Mesangial cell (primary cell): ENCODE data around the gene ZNF892. TPM values are rescaled to one million over a fixed set of nuclear protein-coding genes. Genes with fewer than 3 reads are reported as not detected.

ENCODE experiments used
- total RNA-seq: library from RNA; depleted of rRNA; stranded (reverse); fragments of >200 nt; gene quantifications from 2 replicates; pipeline ENCODE4 v1.2.3, GENCODE V29; 2015

ZNF892 gene
- total RNA-seq: 3.7 and 7.0 TPM in 2 replicates

GRCh38 chr2:95207111-95207961, at the start of gene ZNF892:
ZNF892 (plus strand) TSS chr2:95207521; CDS start chr2:95207816, 295 bp downstream.

DNA sequence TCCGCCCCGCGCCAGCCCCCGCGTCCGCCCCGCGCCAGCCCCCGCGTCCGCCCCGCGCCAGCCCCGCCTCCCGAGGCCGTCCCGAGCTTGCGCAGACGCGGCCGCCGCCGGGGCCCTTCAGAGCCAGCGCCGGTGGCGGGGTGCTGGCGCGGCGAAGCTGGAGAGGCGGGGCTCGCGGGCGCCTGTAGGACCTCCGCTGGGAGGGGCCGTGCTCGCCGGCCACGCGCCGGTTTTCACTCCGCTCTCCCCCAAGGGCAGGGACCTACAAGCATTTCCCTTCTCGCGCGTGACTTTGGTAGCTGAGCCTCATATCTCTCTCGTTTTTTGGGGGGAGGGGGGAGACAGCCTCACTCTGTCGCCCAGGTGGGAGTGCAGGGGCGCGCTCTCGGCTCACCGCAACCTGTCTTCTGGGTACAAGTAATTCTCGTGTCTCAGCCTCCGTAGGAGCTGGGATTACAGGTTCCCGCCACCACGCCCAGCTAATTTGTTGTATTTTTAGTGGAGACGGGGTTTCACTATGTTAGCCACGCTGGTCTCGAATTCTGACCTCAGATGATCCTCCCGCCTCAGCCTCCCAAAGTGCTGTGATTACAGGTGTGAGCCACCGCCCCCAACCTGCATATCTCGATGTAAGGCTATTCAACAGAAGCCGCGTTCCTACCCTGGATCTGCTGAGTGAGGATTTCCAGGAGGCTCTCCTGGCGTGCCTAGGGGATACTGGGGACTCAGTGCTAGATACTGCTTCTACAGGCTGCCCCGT, 47.5 kb upstream of the ZNF892 start, which contains the start of gene ZNF514:
ZNF514 (minus strand) TSS at position 159 of the 760 bp plus-strand sequence. CDS start 6,595 bp downstream, outside the sequence.

DNA sequence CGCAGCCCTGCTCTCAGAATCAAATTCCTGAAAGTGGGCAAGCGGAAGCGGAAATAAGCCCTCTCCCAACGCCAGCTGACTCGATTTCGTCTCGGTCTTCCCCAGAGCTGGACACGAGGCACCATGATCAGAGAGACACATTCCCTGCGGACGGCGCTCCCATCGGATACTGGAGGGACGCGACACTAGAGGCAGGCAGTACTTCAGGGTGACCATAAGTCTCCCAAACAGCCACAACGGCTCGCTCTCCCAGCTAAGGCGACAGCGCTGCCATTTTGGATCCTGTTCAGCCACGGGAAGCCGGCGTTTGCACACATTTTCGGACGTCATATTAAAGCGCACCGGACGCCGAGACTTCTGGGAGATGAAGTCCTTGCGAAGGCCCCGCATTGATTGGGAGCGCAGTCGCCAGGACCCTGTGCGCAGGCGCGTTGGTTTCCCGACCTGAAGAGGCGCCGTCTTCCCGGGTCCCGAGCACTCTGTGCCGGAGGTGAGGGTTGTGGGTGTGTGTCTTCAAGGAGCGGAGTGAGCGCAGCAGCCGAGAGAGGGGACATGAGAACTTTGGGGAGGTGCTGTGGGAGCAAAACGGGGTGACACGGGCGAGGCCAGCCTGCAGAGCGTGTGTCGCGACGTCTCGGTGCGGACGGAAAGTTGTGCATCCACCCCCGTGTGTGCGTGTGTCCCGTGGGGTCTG, 41.8 kb upstream of the ZNF892 start, which contains the start of gene ZNF2:
ZNF2 (plus strand) TSS at position 439 of the 694 bp plus-strand sequence. CDS start 10,418 bp downstream, outside the sequence.

Other genes starting within 250 kb of the ZNF892 start
- gene MAL, start 181.8 kb upstream of the ZNF892 start, total RNA-seq: 0.98 and 52.2 TPM in 2 replicates
- gene MRPS5, start 85.7 kb upstream of the ZNF892 start, total RNA-seq: 28.5 and 35.5 TPM in 2 replicates
- gene ZNF514, start 47.7 kb upstream of the ZNF892 start, total RNA-seq: 2.4 and 4.4 TPM in 2 replicates
- gene ZNF2, start 41.7 kb upstream of the ZNF892 start, total RNA-seq: 1.3 and 4.6 TPM in 2 replicates
- gene PROM2, start 66.9 kb downstream of the ZNF892 start, total RNA-seq: under 0.01 and 1.0 TPM in 2 replicates
- gene KCNIP3, start 89.8 kb downstream of the ZNF892 start, total RNA-seq: 13.0 and 21.6 TPM in 2 replicates
- 36.8 and 37.3 TPM in 2 replicates for gene FAHD2A, start 195.2 kb downstream of the ZNF892 start, total RNA-seq